Measurements from ENCODE around the gene SLC44A3. TPM values are rescaled to one million over a fixed set of nuclear protein-coding genes. Genes with fewer than 3 reads are reported as not detected.

The SLC44A3 gene
- total and polyA plus RNA-seq, 9 of the 15 experiments (the other 6 are each of a cell fraction or from before 2014, with no cell fraction given), result not detected

DNA sequence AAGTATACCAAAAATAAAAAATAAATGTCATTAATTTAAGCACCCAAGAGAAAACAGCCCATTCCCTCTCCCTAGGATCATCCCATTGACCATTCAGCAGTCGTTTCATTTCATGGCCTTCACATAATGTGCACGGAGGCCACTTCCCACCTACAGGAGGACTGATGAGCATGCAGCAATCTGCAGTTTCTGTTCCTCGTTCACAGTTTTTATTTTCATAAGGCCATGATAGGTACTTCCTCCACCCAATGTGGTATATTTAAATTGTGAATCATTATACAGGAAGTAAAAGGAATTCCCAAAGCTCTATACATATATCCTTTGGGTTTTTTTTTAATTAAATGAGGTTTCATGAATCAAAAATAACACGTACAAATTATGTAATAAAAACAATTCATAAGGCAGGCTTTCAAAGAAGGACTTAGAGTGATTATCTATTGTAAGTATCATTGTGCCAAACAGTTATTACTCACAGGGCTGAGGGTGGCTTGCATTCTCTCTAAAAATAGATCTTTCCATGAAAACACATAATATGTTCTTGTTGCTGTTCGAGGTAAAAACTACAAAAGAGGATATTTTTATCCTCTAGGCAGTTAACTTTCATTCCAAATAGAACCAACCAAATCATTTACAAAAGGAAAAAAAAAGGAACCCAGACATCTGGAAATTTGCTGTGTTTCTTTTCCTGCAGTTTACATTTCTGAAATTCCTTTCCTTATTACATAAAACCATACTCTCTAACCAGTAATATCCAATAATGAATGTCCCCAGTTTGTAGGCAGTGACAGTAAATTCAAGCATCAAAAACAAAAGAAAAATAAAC, 27.5 kb upstream of the SLC44A3 start:
- DNase-seq (ENCODE audit: extremely low read depth in 1 of 4, low spot score in 3 of 4) (no peak), FAIRE-seq (no peak), ATAC-seq (no peak)
- intact Hi-C loops (cut with micrococcal nuclease) (no loop called here), in situ Hi-C loops (cut with MboI) (no loop called here)
- H3K9ac ChIP-seq (ENCODE audit: insufficient read depth in 1 of 2, low read depth in 2 of 2, low read length in 2 of 2), result no peak overlapping the region
- WGBS (ENCODE audit: insufficient coverage, low coverage, missing lambda C conversion rate), result 0% methylated on average over 5 of the region's 5 CpGs
- no peaks in the 10 kb centered on the region for H4K20me1 ChIP-seq (replicated peaks; ENCODE audit: control insufficient read depth, insufficient read depth, low read length)
- no peaks in the 10 kb centered on the region for H3K9me3 ChIP-seq (replicated peaks; ENCODE audit: control insufficient read depth, insufficient read depth, low read depth, low read length)
- H3K27me3 ChIP-seq (ENCODE audit: control insufficient read depth in 2 of 2, insufficient read depth in 2 of 2, low read length in 2 of 2), result no peaks in the 10 kb centered on the region; a peak in 1 of 5 replicates
- no peaks in the 10 kb centered on the region for H3K4me1 ChIP-seq (replicated peaks in 1 of 2; ENCODE audit: control insufficient read depth in 2 of 2, insufficient read depth in 2 of 2, low read length in 2 of 2)
- no peaks in the 10 kb centered on the region for H3K36me3 ChIP-seq (ENCODE audit: control insufficient read depth, insufficient read depth, low read length)
- H3K4me3 ChIP-seq, result no peak overlapping the region
- H3K27ac ChIP-seq (ENCODE audit: extremely low read depth, low read depth, low read length), result no peak overlapping the region
- H2AFZ ChIP-seq (ENCODE audit: low read depth, low read length), result no peak overlapping the region
- BruUV-seq (replicated peaks), result no TSS peak
- no peaks in the 10 kb centered on the region for H3K9me1 ChIP-seq (ENCODE audit: control insufficient read depth, insufficient read depth, low read length)
- CTCF ChIA-PET (ENCODE audit: low intra/inter-chr PET ratio), result no interaction called here
- no peak overlapping the region for H3K4me2 ChIP-seq (ENCODE audit: insufficient read depth, low read length)
- no peaks in the 10 kb centered on the region for H3K79me2 ChIP-seq (ENCODE audit: control insufficient read depth, insufficient read depth, low read length)
- POLR2A ChIA-PET, result no interaction called here
- TF ChIP-seq, protein P1, sequence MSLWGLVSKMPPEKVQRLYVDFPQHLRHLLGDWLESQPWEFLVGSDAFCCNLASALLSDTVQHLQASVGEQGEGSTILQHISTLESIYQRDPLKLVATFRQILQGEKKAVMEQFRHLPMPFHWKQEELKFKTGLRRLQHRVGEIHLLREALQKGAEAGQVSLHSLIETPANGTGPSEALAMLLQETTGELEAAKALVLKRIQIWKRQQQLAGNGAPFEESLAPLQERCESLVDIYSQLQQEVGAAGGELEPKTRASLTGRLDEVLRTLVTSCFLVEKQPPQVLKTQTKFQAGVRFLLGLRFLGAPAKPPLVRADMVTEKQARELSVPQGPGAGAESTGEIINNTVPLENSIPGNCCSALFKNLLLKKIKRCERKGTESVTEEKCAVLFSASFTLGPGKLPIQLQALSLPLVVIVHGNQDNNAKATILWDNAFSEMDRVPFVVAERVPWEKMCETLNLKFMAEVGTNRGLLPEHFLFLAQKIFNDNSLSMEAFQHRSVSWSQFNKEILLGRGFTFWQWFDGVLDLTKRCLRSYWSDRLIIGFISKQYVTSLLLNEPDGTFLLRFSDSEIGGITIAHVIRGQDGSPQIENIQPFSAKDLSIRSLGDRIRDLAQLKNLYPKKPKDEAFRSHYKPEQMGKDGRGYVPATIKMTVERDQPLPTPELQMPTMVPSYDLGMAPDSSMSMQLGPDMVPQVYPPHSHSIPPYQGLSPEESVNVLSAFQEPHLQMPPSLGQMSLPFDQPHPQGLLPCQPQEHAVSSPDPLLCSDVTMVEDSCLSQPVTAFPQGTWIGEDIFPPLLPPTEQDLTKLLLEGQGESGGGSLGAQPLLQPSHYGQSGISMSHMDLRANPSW (CRISPR knock-in tag; IDR thresholded peaks at IDR 0.05), result no peak
- no peak for TF ChIP-seq SMARCA4 (IDR thresholded peaks at IDR 0.05)
- TF ChIP-seq EP400 (IDR thresholded peaks at IDR 0.05), result no peak
- TF ChIP-seq, protein P2, sequence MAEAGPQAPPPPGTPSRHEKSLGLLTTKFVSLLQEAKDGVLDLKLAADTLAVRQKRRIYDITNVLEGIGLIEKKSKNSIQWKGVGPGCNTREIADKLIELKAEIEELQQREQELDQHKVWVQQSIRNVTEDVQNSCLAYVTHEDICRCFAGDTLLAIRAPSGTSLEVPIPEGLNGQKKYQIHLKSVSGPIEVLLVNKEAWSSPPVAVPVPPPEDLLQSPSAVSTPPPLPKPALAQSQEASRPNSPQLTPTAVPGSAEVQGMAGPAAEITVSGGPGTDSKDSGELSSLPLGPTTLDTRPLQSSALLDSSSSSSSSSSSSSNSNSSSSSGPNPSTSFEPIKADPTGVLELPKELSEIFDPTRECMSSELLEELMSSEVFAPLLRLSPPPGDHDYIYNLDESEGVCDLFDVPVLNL (CRISPR knock-in tag; IDR thresholded peaks at IDR 0.05; ENCODE audit: low read depth), result no peak
- TF ChIP-seq XRCC3 (IDR thresholded peaks at IDR 0.05), result no peak
- TF ChIP-seq, protein P3, sequence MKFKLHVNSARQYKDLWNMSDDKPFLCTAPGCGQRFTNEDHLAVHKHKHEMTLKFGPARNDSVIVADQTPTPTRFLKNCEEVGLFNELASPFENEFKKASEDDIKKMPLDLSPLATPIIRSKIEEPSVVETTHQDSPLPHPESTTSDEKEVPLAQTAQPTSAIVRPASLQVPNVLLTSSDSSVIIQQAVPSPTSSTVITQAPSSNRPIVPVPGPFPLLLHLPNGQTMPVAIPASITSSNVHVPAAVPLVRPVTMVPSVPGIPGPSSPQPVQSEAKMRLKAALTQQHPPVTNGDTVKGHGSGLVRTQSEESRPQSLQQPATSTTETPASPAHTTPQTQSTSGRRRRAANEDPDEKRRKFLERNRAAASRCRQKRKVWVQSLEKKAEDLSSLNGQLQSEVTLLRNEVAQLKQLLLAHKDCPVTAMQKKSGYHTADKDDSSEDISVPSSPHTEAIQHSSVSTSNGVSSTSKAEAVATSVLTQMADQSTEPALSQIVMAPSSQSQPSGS (CRISPR knock-in tag; IDR thresholded peaks at IDR 0.05), result no peak
- TF ChIP-seq HDAC2 (IDR thresholded peaks at IDR 0.05), result no peak
- TF ChIP-seq EWSR1 (IDR thresholded peaks at IDR 0.05; ENCODE audit: borderline replicate concordance, low read depth, partially characterized antibody), result no peak
- TF ChIP-seq GTF2F1 (IDR thresholded peaks at IDR 0.05; ENCODE audit: low read depth, low read length), result no peak
- TF ChIP-seq GATAD2A (IDR thresholded peaks at IDR 0.05), result no peak
- no peak for TF ChIP-seq ZNF324 (CRISPR knock-in tag; IDR thresholded peaks at IDR 0.05)
- no peak for TF ChIP-seq CBFA2T2 (conservative IDR thresholded peaks at IDR 0.05)
- no peak for TF ChIP-seq FOS (IDR thresholded peaks at IDR 0.05; ENCODE audit: extremely low read depth, insufficient read length)
- no peak for TF ChIP-seq XRCC5 (IDR thresholded peaks at IDR 0.05; ENCODE audit: low read depth, low read length)
- TF ChIP-seq, protein P4, sequence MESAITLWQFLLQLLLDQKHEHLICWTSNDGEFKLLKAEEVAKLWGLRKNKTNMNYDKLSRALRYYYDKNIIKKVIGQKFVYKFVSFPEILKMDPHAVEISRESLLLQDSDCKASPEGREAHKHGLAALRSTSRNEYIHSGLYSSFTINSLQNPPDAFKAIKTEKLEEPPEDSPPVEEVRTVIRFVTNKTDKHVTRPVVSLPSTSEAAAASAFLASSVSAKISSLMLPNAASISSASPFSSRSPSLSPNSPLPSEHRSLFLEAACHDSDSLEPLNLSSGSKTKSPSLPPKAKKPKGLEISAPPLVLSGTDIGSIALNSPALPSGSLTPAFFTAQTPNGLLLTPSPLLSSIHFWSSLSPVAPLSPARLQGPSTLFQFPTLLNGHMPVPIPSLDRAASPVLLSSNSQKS (CRISPR knock-in tag; IDR thresholded peaks at IDR 0.05), result no peak
- no peak for TF ChIP-seq HDAC6 (IDR thresholded peaks at IDR 0.05; ENCODE audit: low read depth, low read length)
- TF ChIP-seq ERF (CRISPR knock-in tag; IDR thresholded peaks at IDR 0.05), result no peak
- no peak for TF ChIP-seq SPI1 (IDR thresholded peaks at IDR 0.05; ENCODE audit: borderline replicate concordance, low read depth, low read length)
- no peak for TF ChIP-seq RFX1 (IDR thresholded peaks at IDR 0.05)

Measured in K562 (cell line).